GM10847 (cell line): ENCODE results near the gene ZC3H18.

Experiments used
- POLR2A ChIP-seq: IDR thresholded peaks from 2 replicates; pipeline ENCODE4 v1.6.1; 2011; ENCODE audit not compliant: insufficient read length; ENCODE audit errors: extremely low read depth

ZC3H18 gene

GRCh38 chr16:88581033-88581432 lies 10.8 kb downstream of the ZC3H18 start:
- no peak for TF ChIP-seq POLR2A

DNA sequence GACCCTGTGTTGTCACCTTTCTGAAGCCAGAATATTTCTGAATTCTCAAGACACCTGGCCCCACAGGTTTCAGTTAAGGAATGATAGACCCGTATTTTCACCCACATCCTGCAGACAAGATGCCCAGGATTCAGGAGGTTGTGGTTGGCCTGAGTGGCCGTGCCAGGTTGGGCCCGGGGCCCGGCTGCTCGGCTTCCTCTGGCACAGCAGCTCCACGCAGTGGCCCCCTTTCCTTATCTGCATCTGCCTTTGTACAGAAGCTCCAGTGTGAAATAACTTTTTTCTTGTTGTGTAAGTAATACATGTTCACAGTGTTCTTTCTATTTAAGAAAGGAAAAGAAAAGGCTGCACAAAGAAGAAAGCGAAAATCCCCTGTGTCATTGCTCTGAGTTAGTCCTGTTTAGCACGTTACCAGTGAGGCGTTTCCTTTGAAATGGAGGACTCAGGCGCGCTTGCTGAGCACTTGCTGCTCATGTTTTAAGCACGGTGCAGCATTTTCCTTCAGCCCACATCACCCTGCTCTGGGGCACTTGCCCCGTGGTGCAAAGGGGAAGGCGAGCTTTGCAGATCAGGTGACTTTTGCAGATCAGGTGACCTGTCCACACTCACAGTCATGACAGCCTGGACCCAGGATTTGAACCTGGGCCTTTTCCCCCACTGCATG lies 12.8 kb downstream of the ZC3H18 start:
- TF ChIP-seq POLR2A: no peak

GRCh38 chr16:88584676-88585075 lies 14.5 kb downstream of the ZC3H18 start:
- TF ChIP-seq POLR2A: no peak

GRCh38 chr16:88585269-88585668 lies 15.1 kb downstream of the ZC3H18 start:
- TF ChIP-seq POLR2A: no peak

DNA sequence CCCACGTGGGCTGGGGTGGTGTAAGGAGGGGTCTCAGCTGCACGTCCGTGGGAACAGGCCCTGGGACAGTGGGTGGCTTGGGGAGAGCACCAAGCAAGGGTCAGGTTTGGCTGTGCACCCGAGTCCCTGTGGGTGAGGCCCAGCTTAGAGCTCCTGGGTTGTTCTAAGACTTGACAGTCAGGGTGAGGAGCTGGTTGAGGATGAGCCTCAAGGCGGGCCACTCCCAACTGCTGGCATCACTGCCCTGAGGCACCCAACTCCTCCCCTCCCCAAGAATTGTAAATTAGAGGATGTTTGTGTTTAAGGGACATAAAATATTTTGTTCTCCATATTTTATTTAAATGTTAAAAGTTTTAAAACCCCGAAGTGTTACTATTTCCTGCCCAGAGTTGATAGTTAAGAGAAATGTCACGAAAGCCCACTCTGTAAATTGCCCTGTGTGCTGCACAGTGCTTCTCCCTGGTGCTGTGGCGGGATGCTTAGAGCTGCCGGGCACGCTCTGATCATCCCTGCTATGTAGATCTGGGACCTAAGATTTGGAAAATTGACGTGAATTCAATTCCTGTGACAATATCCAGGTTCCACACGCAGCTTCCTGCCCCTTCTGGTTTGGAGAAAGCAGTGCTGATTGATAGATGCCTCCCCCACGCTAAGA lies 15.9 kb downstream of the ZC3H18 start:
- no peak for TF ChIP-seq POLR2A

GRCh38 chr16:88588148-88588547 lies 17.9 kb downstream of the ZC3H18 start:
- no peak for TF ChIP-seq POLR2A

- TF ChIP-seq POLR2A: no peak
Measured at GRCh38 chr16:88588754-88589153, 18.6 kb downstream of the ZC3H18 start.

DNA sequence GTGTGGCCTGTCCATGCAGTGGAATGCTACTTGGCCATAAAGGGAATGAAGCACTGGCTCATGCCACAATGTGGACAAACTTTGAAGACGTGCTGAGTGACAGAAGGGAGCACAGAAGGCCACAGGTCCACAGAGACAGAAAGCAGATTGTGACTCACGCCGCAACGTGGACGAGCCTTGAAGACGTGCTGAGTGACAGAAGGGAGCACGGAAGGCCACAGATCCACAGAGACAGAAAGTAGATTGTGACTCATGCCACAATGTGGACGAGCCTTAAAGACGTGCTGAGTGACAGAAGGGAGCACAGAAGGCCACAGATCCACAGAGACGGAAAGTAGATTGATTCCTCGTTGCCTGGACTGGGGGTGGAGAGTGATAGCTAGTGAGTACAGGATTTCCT lies 19.2 kb downstream of the ZC3H18 start:
- no peak for TF ChIP-seq POLR2A

- TF ChIP-seq POLR2A: no peak
Measured at GRCh38 chr16:88591577-88592021, 21.4 kb downstream of the ZC3H18 start.

GRCh38 chr16:88593061-88593460 lies 22.9 kb downstream of the ZC3H18 start:
- TF ChIP-seq POLR2A: no peak

DNA sequence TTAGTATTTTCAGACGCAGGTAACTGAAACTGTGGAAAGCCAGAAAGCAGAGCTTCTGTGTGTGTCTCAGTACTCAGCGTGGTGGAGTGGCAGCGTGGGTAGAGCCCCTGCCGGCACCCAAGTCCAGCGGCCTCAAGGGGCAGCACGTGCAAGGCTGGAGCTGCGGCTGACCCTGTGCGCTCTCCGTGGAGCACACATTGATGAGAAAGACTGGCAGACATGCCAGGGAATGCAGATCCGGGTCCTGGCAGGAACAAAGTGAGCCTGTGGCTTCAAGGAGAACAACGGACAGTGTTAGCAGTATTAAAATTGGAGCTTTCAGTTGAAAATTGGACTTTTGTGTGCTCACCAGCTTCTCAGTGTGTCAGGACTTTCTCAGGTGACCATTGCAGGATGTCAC lies 23.3 kb downstream of the ZC3H18 start:
- TF ChIP-seq POLR2A: no peak

- TF ChIP-seq POLR2A: no peak
Measured at GRCh38 chr16:88593910-88594309, 23.7 kb downstream of the ZC3H18 start.

GRCh38 chr16:88595101-88595500 lies 24.9 kb downstream of the ZC3H18 start:
- TF ChIP-seq POLR2A: no peak

DNA sequence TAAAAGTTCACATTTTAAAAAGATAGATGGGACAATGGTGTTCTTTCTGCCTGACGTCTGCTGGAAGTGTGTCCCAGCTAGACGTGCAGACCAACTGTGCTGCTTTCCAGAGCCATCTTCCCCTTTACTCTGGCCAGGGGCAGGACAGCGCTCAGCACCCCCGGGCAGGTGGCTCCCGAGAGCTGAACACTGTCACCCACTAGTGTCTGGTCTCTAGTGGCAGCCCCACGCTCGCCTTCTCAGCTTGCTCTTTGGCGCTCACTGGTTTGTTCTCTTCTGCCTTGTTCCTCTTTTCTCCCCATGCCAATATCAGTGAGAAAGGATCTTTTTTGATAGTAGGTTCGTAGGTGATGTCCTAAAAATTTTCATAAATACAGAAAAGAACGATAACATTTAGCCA lies 25.7 kb downstream of the ZC3H18 start:
- TF ChIP-seq POLR2A: no peak

DNA sequence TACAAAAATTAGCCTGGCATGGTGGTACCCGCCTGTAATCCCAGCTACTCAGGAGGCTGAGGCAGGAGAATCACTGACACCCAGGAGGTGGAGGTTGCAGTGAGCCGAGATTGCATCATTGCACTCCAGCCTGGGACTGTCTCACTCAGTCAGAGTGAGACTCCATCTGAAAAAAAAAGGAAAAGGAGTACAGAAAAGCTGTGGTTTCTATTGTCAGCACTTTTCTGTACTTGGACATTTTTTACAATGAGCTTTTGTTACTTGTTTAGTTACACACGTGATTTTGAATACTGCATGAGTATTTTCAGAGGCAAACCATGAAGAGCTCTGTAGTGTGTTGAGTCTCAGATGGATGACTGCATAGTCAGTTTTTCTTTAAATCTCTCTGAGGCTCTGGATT lies 26.3 kb downstream of the ZC3H18 start:
- no peak for TF ChIP-seq POLR2A

- no peak for TF ChIP-seq POLR2A
Measured at GRCh38 chr16:88597856-88598491, 27.8 kb downstream of the ZC3H18 start.
